GM12801 (cell line): Measurements from ENCODE around the gene KISS1R.

ENCODE experiments used
- CTCF ChIP-seq: IDR thresholded peaks from one replicate; pipeline ENCODE4 v1.5.1; 2011; ENCODE audit warnings: control low read depth; ENCODE audit not compliant: insufficient read length; ENCODE audit errors: extremely low read depth

Gene KISS1R

GRCh38 chr19:964761-965694 lies 47.9 kb downstream of the KISS1R start:
- TF ChIP-seq CTCF, result no peak

- TF ChIP-seq CTCF, result no peak
Observed at GRCh38 chr19:966485-967088, 49.5 kb downstream of the KISS1R start.
